K562 (cell line): ENCODE measurements around the gene HPD. TPM values are rescaled to one million over a fixed set of nuclear protein-coding genes. Genes with fewer than 3 reads are reported as not detected.

Source experiments
- ATAC-seq: fragments of 200-7000 bp; cut with Tn5 transposase; 3 replicates; pipeline ENCODE4 v1.9.1; 2020; ENCODE audit warnings: moderate library complexity
- BruUV-seq: library from RNA; stranded (reverse); fragments of 400-500 nt; replicated peaks from 2 replicates; lab custom pipeline; 2021; lab: Mats Ljungman, UMichigan
- CTCF ChIA-PET: fragments of 300-600 bp; formaldehyde crosslinking; extraction: SDS; loops from one replicate; lab custom pipeline; 2021; ENCODE audit warnings: low intra/inter-chr PET ratio; lab: Yijun Ruan, JAX
- POLR2A ChIA-PET: fragments of 300-600, 350-650 bp; sonication (Branson Sonifier 250); formaldehyde crosslinking; extraction: SDS; loops from one replicate; lab custom pipeline; 2021; ENCODE audit warnings: antibody characterized with exemption, inconsistent platforms; lab: Yijun Ruan, JAX
- DNase-seq, 4 experiments: peaks; one replicate each; pipeline versions ENCODE4 v3.0.0 to v3.0.0-alpha.2; 2011 to 2018; ENCODE audit warnings: low spot score in 3 of 4, mixed read lengths in 3 of 4; ENCODE audit errors: extremely low read depth in 1 of 4
- FAIRE-seq: peaks from 2 replicates; lab custom pipeline; 2011; peaks lifted over from hg19 to GRCh38; lab: Jason Lieb, UNC
- H2AFZ ChIP-seq: 2 replicates; pipeline ENCODE4 v1.6.0; 2011; ENCODE audit warnings: low read depth, low read length, control low read depth, inconsistent platforms
- H3K27ac ChIP-seq: fragments of 200-600 bp; 3 replicates; pipeline ENCODE4 v1.8.0; 2011; ENCODE audit warnings: low read depth, mild to moderate bottlenecking, control low read depth, inconsistent platforms, low read length, moderate library complexity, mixed read lengths; ENCODE audit errors: extremely low read depth
- H3K27me3 ChIP-seq, 2 experiments: fragments of 300-600 bp in 1 of 2; 2 replicates in 1 of 2; 3 replicates in 1 of 2; pipeline versions ENCODE4 v1.6.0 to v1.8.0; 2011; ENCODE audit warnings: inconsistent platforms in 2 of 2, low read length in 2 of 2, mild to moderate bottlenecking in 1 of 2, mixed read lengths in 1 of 2, moderate library complexity in 1 of 2; ENCODE audit not compliant: control insufficient read depth in 2 of 2, insufficient read depth in 2 of 2
- H3K36me3 ChIP-seq: fragments of 300-600 bp; 3 replicates; pipeline ENCODE4 v1.8.0; 2011; ENCODE audit warnings: mild to moderate bottlenecking, low read length, inconsistent platforms; ENCODE audit not compliant: control insufficient read depth, insufficient read depth
- H3K4me1 ChIP-seq, 2 experiments: fragments of 200-600 bp in 1 of 2; replicated peaks in 1 of 2; 2 replicates in 1 of 2; 3 replicates in 1 of 2; pipeline versions ENCODE4 v1.5.1 to v1.8.0; 2011; ENCODE audit warnings: inconsistent platforms in 2 of 2, low read length in 2 of 2, mild to moderate bottlenecking in 1 of 2, mixed read lengths in 1 of 2, moderate library complexity in 1 of 2; ENCODE audit not compliant: control insufficient read depth in 2 of 2, insufficient read depth in 2 of 2
- H3K4me2 ChIP-seq: 2 replicates; pipeline ENCODE4 v1.6.1; 2011; ENCODE audit warnings: low read length, control low read depth, inconsistent platforms, mixed read lengths; ENCODE audit not compliant: insufficient read depth
- H3K4me3 ChIP-seq: fragments of 200-600 bp; sonication (generic), shearing (Covaris generic); 2 replicates; pipeline ENCODE4 v1.5.1; 2016; ENCODE audit warnings: control low read depth, inconsistent platforms
- H3K79me2 ChIP-seq: fragments of 200-600 bp; 3 replicates; pipeline ENCODE4 v1.8.0; 2011; ENCODE audit warnings: low read length, inconsistent platforms; ENCODE audit not compliant: control insufficient read depth, insufficient read depth
- H3K9ac ChIP-seq, 2 experiments: 2 replicates each; pipeline versions ENCODE4 v1.6.0 to v1.6.1; 2011; ENCODE audit warnings: low read depth in 2 of 2, low read length in 2 of 2, control low read depth in 1 of 2, inconsistent platforms in 1 of 2, mild to moderate bottlenecking in 1 of 2, mixed read lengths in 1 of 2; ENCODE audit not compliant: insufficient read depth in 1 of 2
- H3K9me1 ChIP-seq: one replicate; pipeline ENCODE4 v1.6.0; 2011; ENCODE audit warnings: inconsistent platforms, mild to moderate bottlenecking, low read length, moderate library complexity; ENCODE audit not compliant: control insufficient read depth, insufficient read depth
- H3K9me3 ChIP-seq: replicated peaks from 2 replicates; pipeline ENCODE4 v1.5.1; 2011; ENCODE audit warnings: low read depth, low read length, inconsistent platforms; ENCODE audit not compliant: control insufficient read depth, insufficient read depth
- H4K20me1 ChIP-seq: replicated peaks from 2 replicates; pipeline ENCODE4 v1.6.1; 2011; ENCODE audit warnings: low read length, inconsistent platforms, mixed read lengths; ENCODE audit not compliant: control insufficient read depth, insufficient read depth
- FOXJ3 ChIP-seq: sonication (generic); formaldehyde crosslinking; IDR thresholded peaks from 2 replicates; pipeline ENCODE4 v1.4.0; 2020; ENCODE audit warnings: mild to moderate bottlenecking, missing genetic modification reagents
- FOXM1 ChIP-seq, 2 experiments: fragments of 450-650 bp in 1 of 2; sonication (generic) in 1 of 2; formaldehyde crosslinking in 1 of 2; IDR thresholded peaks; 2 replicates each; pipeline versions ENCODE4 v1.6.1 to v1.9.0; 2017 to 2022; ENCODE audit warnings: low read depth in 2 of 2, mild to moderate bottlenecking in 2 of 2, missing genetic modification reagents in 1 of 2, moderate library complexity in 1 of 2
- HIVEP1 ChIP-seq: fragments of 250-450 bp; sonication (Bioruptor Pico); IDR thresholded peaks from 2 replicates; pipeline ENCODE4 v1.4.0; 2020; ENCODE audit warnings: mild to moderate bottlenecking
- JUND ChIP-seq, 2 experiments: IDR thresholded peaks; 2 replicates in 1 of 2; 3 replicates in 1 of 2; pipeline ENCODE4 v1.6.1; 2011; ENCODE audit warnings: borderline replicate concordance in 2 of 2, low read depth in 2 of 2, low read length in 2 of 2, improper control_type of control experiment in 1 of 2, missing biosample characterization in 1 of 2, missing genetic modification characterization in 1 of 2, missing genetic modification reagents in 1 of 2
- KLF10 ChIP-seq: fragments of 250-450 bp; sonication (Bioruptor Pico); IDR thresholded peaks from 2 replicates; pipeline ENCODE4 v1.6.1; 2021; ENCODE audit warnings: matching md5 sums
- MAZ ChIP-seq, 2 experiments: fragments of 450-650 bp in 1 of 2; sonication (generic) in 1 of 2; formaldehyde crosslinking; IDR thresholded peaks in 1 of 2; conservative IDR thresholded peaks in 1 of 2; 2 replicates each; pipeline versions ENCODE4 v1.4.0 to v1.5.0; 2020; ENCODE audit warnings: mild to moderate bottlenecking in 1 of 2, missing genetic modification reagents in 1 of 2
- PHTF2 ChIP-seq: fragments of 250-450 bp; sonication (Bioruptor Pico); IDR thresholded peaks from 2 replicates; pipeline ENCODE4 v1.5.0; 2021; ENCODE audit warnings: mild to moderate bottlenecking
- ZFX ChIP-seq: sonication (generic); formaldehyde crosslinking; IDR thresholded peaks from 2 replicates; pipeline ENCODE4 v1.8.0; 2022; ENCODE audit warnings: mild to moderate bottlenecking, missing genetic modification reagents, moderate library complexity
- ZNF184 ChIP-seq: sonication (generic); formaldehyde crosslinking; IDR thresholded peaks from 2 replicates; pipeline ENCODE4 v1.5.0; 2020; ENCODE audit warnings: missing genetic modification reagents
- ZNF274 ChIP-seq: IDR thresholded peaks from 2 replicates; pipeline ENCODE4 v1.6.1; 2011; ENCODE audit warnings: low read depth, mild to moderate bottlenecking, low read length, moderate library complexity, borderline replicate concordance
- ZNF311 ChIP-seq: fragments of 250-450 bp; sonication (Bioruptor Pico); IDR thresholded peaks from 2 replicates; pipeline ENCODE4 v1.4.0; 2020; ENCODE audit warnings: mild to moderate bottlenecking, moderate library complexity
- ZNF384 ChIP-seq: IDR thresholded peaks from 2 replicates; pipeline ENCODE4 v1.6.1; 2012; ENCODE audit warnings: low read depth, low read length, improper control_type of control experiment
- ZNF507 ChIP-seq: conservative IDR thresholded peaks from 2 replicates; pipeline ENCODE4 v1.6.1; 2017; ENCODE audit warnings: missing genetic modification characterization, missing compliant biosample characterization
- WGBS: fragments of 100-300 bp; shearing (Covaris generic); methylation state at CpG from one replicate; pipeline ENCODE4 v1.1.6; 2016; ENCODE audit warnings: low coverage, mixed read lengths; ENCODE audit not compliant: insufficient coverage; ENCODE audit errors: missing lambda C conversion rate; 5-methylcytosine and 5-hydroxymethylcytosine counted together
- in situ Hi-C: fragments of 300-500 bp; cut with MboI; formaldehyde crosslinking; loops from 4 replicates; pipeline ENCODE4 v1.15.0; 2018; ENCODE audit warnings: inconsistent platforms, mixed read lengths
- intact Hi-C: fragments of 100-400 bp; cut with micrococcal nuclease; formaldehyde crosslinking; loops from 2 replicates; pipeline ENCODE4 v1.14.2; 2022
- polyA plus RNA-seq, 8 experiments: library from polyadenylated mRNA; depleted of rRNA in 4 of 8; stranded (reverse) in 5 of 8; unstranded in 3 of 8; fragments of >200 nt; fragmentation: Nextera tagmentation in 2 of 8; fragmentation: Illumina TruSeq in 1 of 8; extraction: Ambion mirVana in 2 of 8; extraction: Trizol in 1 of 8; gene quantifications; 2 replicates each; pipeline versions ENCODE4 v1.2.1 to v1.2.3, GENCODE V29; 2011 to 2014; ENCODE audit warnings: inconsistent platforms in 1 of 8, missing spikeins in 1 of 8
- total RNA-seq, 7 experiments: library from RNA; depleted of rRNA in 6 of 7; stranded (reverse); fragments of >200 nt in 6 of 7; fragmentation: Illumina TruSeq in 2 of 7; extraction: Trizol in 2 of 7; gene quantifications; 2 replicates each; pipeline versions ENCODE4 v1.2.1 to v1.2.3, GENCODE V29; 2011 to 2021; ENCODE audit warnings: low replicate concordance in 1 of 7
- TF ChIP-seq, protein P1 (sequence below): sonication (generic); formaldehyde crosslinking; IDR thresholded peaks from 2 replicates; pipeline ENCODE4 v1.9.0; 2022; ENCODE audit warnings: mild to moderate bottlenecking, missing genetic modification reagents
- TF ChIP-seq, protein P2 (sequence below): fragments of 250-450 bp; sonication (Bioruptor Pico); IDR thresholded peaks from 2 replicates; pipeline ENCODE4 v1.8.0; 2021; ENCODE audit warnings: borderline replicate concordance, mild to moderate bottlenecking, moderate library complexity; ENCODE audit not compliant: poor library complexity, severe bottlenecking
- TF ChIP-seq, protein P3 (sequence below): fragments of 250-450 bp; sonication (Bioruptor Pico); IDR thresholded peaks from 2 replicates; pipeline ENCODE4 v1.5.0; 2020; ENCODE audit warnings: mild to moderate bottlenecking
- TF ChIP-seq, protein P4 (sequence below), 2 experiments: fragments of 450-650 bp; conservative IDR thresholded peaks; 2 replicates each; pipeline ENCODE4 v1.6.1; 2017; ENCODE audit warnings: mild to moderate bottlenecking in 2 of 2, moderate library complexity in 2 of 2

Gene HPD
- total and polyA plus RNA-seq, 9 of the 15 experiments (the other 6 are each of a cell fraction or from before 2014, with no cell fraction given): 0.06 to 0.29 (median 0.07) TPM; not detected in 4

DNA sequence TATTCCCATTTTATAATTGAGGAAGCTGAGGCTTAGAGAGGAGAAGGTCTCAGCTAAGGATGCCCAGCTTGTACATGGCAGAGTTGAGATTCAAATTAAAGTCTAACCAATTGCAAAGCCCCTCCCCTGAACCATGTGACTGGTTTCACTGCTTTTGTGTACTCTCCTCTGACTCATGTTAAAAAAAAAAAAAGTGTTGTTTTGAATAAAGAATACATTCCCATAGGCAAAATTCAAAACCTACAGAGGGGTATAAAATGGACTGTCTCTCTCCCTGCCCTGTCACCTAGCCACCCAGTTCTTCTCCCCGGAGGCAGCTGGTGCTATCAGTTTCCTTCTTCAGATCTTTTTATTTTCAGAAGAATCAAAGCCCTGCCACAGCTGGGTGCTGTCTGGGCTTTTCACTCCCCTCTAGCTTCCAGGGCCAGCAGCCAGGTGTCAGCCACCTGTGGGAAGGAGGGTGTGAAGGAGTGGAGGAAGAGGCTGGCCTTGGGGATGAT lies 35.4 kb upstream of the HPD start:
- intact Hi-C loops (no loop called here), in situ Hi-C loops (no loop called here)
- Histone ChIP-seq H3K27ac (peak overlapping the region; percentile 73), H3K4me3 (no peak overlapping the region), H4K20me1 (no peaks in the 10 kb centered on the region), H3K4me2 (peak overlapping the region; percentile 74; the same call in 1 of the 2 replicates), H3K4me1 (peaks cover 25 to 27% of the 10 kb centered on the region in 2 experiments), H3K27me3 (no peaks in the 10 kb centered on the region), H3K9me1 (no peaks in the 10 kb centered on the region), H3K9ac (peak overlapping the region; percentile 55 to 67; a peak in 3 of 4 replicates), H2AFZ (no peak overlapping the region), H3K9me3 (no peaks in the 10 kb centered on the region), H3K79me2 (peaks cover 59% of the 10 kb centered on the region), H3K36me3 (peaks cover 56% of the 10 kb centered on the region)
- WGBS: 73% methylated on average over 1 of the region's 1 CpG
- POLR2A ChIA-PET: interaction anchor here (0.6 to 2.0 kb wide), 10 partner anchors 8 to 250 kb away, joined by 3 to 11 read pairs (median 4); partner anchors contain the start of gene CFAP251
- BruUV-seq: no TSS peak
- CTCF ChIA-PET: no interaction called here
- FAIRE-seq (no peak), ATAC-seq (peak; percentile 3; the same call in 1 of the 3 replicates), DNase-seq (peak in 1 of 4 experiments; percentile 31)
- TF ChIP-seq ZNF184 (CRISPR knock-in tag): no peak
- no peak for TF ChIP-seq ZNF274
- TF ChIP-seq FOXM1 (IDR thresholded peaks at IDR 0.05; ENCODE audit: low read depth): peak; percentile 60
- TF ChIP-seq FOXM1 (CRISPR knock-in tag; IDR thresholded peaks at IDR 0.05; ENCODE audit: low read depth): no peak
- TF ChIP-seq HIVEP1 (CRISPR knock-in tag): no peak
- no peak for TF ChIP-seq ZNF507
- 0 out of 2 replicates have a peak, but pooled peaks have one; percentile 3 for TF ChIP-seq ZFX (CRISPR knock-in tag)
- TF ChIP-seq ZNF311 (CRISPR knock-in tag): no peak
- TF ChIP-seq, protein P1, sequence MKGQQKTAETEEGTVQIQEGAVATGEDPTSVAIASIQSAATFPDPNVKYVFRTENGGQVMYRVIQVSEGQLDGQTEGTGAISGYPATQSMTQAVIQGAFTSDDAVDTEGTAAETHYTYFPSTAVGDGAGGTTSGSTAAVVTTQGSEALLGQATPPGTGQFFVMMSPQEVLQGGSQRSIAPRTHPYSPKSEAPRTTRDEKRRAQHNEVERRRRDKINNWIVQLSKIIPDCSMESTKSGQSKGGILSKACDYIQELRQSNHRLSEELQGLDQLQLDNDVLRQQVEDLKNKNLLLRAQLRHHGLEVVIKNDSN (CRISPR knock-in tag): no peak
- TF ChIP-seq MAZ (CRISPR knock-in tag; conservative IDR thresholded peaks at IDR 0.05 in 1 of 2, IDR thresholded peaks at IDR 0.05 in 1 of 2): no peak
- no peak for TF ChIP-seq KLF10 (CRISPR knock-in tag)
- no peak for TF ChIP-seq PHTF2
- TF ChIP-seq, protein P2, sequence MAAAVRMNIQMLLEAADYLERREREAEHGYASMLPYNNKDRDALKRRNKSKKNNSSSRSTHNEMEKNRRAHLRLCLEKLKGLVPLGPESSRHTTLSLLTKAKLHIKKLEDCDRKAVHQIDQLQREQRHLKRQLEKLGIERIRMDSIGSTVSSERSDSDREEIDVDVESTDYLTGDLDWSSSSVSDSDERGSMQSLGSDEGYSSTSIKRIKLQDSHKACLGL (CRISPR knock-in tag): no peak
- TF ChIP-seq JUND (IDR thresholded peaks at IDR 0.05; ENCODE audit: borderline replicate concordance, low read depth, low read length): peak; percentile 29; the same call in 1 of the 2 replicates
- TF ChIP-seq JUND (tag; IDR thresholded peaks at IDR 0.05; ENCODE audit: borderline replicate concordance, low read depth, low read length): no peak
- no peak for TF ChIP-seq FOXJ3 (CRISPR knock-in tag)
- TF ChIP-seq ZNF384: peak; percentile 68
- TF ChIP-seq, protein P3, sequence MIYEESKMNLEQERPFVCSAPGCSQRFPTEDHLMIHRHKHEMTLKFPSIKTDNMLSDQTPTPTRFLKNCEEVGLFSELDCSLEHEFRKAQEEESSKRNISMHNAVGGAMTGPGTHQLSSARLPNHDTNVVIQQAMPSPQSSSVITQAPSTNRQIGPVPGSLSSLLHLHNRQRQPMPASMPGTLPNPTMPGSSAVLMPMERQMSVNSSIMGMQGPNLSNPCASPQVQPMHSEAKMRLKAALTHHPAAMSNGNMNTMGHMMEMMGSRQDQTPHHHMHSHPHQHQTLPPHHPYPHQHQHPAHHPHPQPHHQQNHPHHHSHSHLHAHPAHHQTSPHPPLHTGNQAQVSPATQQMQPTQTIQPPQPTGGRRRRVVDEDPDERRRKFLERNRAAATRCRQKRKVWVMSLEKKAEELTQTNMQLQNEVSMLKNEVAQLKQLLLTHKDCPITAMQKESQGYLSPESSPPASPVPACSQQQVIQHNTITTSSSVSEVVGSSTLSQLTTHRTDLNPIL (CRISPR knock-in tag): no peak
- TF ChIP-seq, protein P4, sequence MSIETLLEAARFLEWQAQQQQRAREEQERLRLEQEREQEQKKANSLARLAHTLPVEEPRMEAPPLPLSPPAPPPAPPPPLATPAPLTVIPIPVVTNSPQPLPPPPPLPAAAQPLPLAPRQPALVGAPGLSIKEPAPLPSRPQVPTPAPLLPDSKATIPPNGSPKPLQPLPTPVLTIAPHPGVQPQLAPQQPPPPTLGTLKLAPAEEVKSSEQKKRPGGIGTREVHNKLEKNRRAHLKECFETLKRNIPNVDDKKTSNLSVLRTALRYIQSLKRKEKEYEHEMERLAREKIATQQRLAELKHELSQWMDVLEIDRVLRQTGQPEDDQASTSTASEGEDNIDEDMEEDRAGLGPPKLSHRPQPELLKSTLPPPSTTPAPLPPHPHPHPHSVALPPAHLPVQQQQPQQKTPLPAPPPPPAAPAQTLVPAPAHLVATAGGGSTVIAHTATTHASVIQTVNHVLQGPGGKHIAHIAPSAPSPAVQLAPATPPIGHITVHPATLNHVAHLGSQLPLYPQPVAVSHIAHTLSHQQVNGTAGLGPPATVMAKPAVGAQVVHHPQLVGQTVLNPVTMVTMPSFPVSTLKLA (conservative IDR thresholded peaks at IDR 0.05): 0 out of 4 replicates have a peak, but pooled peaks of 1 of the 2 experiments have one; percentile 19
